ENCODE results near the gene EMC9.
A peak's percentile ranks its signal among the peaks of the same experiment; 100 is the strongest.
"Not testable (repeated sequence)": the region's sequence is repeated elsewhere in the genome, so short reads cannot be mapped to it uniquely, and the experiment has no call there.

The EMC9 gene

DNA sequence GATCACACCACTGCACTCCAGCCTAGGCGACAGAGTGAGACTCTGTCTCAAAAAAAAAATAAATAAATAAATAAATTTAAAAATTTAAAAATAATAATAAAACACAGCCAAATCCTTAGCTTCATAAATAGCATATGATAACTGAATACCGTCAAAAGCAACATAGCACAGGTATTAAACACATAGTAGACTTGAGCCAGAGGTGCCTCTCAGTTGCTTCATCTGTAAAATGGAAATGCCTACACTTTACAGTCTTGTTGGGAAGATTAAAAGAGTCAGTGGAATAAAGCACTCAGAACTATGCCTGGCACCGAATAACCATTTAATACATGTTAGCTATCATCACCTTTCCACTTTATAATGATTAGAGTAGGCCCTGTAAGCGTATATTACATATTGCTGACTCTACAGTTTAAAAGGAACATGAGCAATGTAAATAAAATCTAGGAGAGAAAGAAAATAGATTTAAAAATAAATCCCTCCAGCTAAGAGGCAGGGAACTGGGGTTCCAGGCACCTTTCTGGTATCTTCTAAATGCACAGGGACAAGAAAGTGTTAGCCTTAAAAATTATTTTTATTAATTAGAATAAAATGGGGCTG, 34.6 kb downstream of the EMC9 start:
- DNase-seq, result no peak

- not testable (repeated sequence) for DNase-seq
Observed at GRCh38 chr14:24105609-24106239, 35.7 kb downstream of the EMC9 start.

DNA sequence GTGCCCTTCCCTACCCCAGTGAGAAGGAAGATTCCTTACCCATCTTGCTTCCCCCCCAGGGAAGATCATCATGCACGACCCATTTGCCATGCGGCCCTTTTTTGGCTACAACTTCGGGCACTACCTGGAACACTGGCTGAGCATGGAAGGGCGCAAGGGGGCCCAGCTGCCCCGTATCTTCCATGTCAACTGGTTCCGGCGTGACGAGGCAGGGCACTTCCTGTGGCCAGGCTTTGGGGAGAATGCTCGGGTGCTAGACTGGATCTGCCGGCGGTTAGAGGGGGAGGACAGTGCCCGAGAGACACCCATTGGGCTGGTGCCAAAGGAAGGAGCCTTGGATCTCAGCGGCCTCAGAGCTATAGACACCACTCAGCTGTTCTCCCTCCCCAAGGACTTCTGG, 37.9 kb downstream of the EMC9 start:
- no peak for DNase-seq

DNA sequence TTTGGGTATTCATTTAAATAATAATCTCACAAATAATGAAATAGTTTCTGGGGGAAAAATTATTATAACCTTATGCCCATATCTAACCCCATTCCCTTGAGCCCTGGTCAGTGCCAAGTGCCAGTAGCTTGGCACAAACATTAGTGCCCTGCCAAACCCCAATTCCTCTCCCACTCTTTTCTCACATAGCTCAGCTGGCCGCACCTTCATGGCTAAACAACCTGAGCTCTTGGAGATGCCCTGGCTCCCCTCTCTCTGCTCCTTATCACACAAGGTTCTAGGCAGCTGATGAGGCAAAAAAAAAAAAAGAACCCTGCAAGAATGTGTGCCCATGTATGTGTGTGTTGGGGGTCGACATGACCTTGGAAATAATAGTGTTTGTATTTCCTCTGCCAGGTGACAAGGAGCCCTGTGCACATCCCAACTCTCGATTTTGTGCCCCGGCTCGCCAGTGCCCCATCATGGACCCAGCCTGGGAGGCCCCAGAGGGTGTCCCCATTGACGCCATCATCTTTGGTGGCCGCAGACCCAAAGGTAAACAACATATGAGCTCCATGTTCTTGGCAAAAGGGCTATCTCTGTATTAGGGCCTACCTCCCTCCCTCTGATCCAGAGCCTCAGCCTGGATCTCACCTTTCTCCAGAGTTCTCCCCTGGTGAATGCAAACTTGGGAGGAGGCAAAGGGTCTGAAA, 38.9 kb downstream of the EMC9 start:
- DNase-seq, result no peak

DNA sequence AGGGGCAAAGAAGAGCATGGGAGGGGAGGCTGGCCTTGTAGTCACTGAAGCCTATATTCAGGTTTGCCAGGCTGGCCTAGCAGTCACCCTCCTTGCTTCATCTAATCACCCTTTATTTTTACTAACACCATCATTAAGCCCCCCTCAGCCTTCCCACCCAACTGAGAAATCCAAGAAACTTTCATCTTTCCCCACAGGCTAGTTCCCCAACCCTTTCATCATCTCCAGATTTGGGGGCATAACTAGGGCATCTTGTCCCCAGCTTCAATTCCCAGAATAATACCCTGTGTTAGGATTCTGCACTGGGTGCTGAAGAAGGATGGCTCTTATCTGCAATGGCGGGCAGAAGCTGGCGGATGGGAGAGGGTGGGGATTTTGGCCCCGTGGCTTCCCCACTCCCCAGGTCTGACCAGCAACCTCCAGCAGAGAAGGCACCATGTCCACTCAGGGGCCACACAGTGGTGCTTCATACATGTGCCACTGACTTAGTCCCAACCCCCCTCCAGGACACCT, 40.4 kb downstream of the EMC9 start:
- no peak for DNase-seq

DNA sequence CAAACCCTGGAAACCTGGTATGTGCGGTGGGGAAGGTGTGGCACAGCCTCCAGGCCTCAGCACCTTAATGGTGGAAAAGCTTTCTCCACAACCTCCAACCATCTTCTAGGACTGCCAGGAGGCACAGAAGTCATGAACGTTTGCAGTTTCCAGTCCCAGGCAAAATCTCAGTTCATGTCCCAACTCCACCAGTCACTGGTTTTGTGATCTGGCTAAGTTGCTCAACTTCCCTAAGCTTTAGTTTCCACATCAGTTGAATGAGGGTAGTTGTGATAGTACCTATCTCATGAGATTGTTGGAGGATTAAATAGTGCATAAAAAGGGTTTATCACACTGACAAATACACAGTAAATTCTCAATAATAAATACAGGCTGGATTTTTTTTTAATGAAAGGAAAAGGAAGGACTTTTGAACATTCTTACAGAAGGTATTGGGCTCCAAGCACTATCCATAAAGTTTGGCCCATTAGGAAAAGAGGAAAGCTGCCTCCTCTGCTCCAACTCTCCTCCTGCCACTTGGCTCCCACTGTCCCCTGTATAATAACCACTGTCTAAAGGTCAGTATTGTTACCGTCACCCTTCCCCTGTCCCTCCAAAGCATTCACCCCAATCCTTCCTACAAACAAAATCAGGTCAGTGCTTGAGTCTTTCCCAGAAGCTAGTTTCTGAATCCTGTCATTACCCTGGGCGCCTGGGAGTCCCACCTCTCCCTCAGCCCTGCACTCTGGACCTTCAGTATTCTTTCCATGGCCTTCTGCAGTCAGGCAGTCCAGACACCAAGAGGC, 41.0 kb downstream of the EMC9 start:
- no peak for DNase-seq

DNA sequence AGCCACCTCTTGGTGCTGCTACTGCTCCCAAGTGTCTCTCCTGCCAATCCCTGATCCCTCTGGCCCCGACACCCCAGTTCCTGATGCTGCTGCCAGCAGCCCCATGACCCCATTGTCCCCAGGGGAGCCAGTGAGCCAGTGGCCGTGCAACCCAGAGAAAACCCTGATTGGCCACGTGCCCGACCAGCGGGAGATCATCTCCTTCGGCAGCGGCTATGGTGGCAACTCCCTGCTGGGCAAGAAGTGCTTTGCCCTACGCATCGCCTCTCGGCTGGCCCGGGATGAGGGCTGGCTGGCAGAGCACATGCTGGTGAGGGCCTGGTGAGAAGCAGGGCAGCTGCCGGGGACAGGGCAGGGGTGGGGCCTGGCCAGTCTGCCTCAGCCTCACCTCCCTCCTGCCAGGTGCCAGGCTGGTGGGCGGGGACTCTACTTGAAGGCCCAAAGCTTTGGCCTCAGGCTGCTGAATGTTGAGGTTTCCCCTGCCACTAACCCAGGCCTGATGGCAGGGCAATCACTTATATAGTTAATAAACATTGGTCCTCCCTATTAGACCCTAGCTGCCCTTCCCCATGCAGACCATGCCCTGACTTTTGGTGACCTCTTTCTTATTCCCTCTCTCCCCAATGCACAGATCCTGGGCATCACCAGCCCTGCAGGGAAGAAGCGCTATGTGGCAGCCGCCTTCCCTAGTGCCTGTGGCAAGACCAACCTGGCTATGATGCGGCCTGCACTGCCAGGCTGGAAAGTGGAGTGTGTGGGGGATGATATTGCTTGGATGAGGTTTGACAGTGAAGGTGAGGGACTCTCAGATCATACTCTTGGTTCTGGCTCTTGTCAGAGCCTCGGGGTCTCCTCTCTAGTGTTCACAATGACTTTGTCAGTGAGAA, 42.2 kb downstream of the EMC9 start:
- no peak for DNase-seq

GRCh38 chr14:24098229-24098926, 43.0 kb downstream of the EMC9 start:
- DNase-seq, result no peak

GRCh38 chr14:24096545-24097181, 44.7 kb downstream of the EMC9 start:
- DNase-seq, result no peak

GRCh38 chr14:24095271-24096068, 45.9 kb downstream of the EMC9 start:
- peak; percentile 36 for DNase-seq

DNA sequence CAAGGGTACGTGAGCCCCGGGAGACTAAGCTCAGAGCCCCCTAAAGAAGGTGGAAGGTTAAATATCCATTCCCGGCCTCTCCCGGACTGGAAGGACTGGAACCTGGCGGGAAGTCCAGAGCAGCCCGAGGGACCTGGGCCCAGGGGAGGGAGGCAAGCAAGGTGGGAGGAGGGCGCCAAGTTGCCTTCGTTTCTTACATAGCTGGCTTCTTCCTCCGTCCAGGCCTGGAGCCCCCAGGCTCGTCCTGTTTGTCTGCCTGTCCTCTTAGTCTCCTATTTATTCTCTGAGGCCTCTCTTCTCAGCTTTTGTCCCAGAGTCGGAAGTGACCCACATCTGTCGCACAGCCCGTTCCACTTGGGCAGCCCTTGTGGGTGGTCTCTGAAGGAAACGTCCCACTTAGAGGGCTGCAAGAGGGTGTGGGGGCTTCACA, 46.5 kb downstream of the EMC9 start:
- no peak for DNase-seq

DNA sequence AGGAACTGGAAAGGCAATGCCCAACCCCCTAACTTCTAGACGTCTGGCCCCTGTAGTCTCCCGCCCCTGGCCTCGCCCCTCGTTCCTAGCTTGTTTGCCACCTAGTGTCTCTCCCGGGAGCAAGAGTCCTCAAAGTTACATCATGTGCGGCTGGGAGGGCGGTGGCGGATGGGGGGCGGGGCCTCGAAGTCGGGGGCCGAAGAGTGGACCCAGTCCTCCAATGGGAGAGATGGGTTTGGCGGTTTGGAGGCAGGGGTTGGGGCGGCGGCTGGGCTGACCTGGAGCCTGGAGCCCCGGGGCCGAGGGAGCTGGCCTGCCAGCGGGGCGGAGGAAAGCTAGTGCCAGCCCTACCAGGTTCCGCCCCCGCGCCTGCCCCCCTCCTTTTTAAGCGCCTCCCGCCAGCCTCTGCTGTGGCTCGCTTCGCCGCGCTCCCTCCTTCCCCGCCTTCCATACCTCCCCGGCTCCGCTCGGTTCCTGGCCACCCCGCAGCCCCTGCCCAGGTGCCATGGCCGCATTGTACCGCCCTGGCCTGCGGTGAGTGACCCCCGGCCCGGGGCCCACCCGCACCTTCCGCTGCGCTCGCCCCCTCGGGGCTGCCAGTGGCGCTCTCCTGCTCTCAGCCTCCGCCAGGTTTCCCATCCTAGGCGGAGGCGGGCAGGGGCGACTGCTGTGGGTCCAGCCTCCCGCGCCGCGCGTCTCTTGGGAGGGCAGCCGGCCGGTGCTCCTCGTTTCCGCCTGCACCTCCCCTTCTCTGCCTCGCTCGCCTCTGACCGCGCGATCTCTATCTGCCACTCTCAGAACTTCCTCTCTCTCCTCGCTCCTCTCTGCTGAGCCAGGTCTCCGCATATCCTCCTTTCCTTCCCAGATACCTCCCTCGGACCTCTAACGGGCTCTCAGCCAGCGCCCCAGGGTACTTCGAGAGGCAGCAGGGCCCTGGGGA, 47.2 kb downstream of the EMC9 start, which contains the start of gene PCK2:
PCK2 (plus strand) TSS at position 411 of the 940 bp plus-strand sequence; CDS start at position 506, 95 bp downstream.
- DNase-seq, result peak; percentile 87

GRCh38 chr14:24093207-24093900, 48.0 kb downstream of the EMC9 start:
- no peak for DNase-seq

DNA sequence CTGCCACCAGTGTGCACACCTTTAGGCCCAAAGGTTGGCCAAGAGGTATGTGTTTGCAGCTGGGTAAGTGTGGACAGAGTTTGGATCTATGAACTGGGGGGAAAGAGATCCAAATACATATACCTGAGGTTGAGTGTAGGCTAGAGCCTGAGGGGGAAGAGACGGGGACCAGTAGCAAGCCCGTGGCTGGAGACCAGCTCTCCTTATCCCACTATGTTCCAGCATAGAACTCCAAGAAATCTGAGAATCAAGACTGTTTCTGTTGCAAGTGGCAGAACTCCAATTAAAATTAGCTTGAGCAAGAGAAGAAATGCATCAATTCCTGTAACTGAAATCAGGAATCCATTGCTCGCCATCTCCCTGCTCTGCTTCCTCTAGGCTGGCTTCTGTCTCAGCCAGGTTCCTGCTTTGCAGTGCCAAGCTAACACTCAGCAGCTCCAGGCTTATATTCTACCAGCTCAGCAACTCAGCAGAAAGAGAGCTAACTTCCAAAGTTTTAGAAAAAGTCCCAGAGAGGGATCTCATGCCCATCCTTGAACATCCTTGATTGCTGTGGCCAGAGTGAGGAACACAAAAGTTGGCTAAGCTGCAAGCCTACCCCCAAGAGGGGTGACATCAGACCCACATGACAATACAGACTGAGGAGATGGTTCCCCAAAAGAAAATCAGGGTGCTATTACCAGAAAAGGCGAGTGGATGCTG, 48.7 kb downstream of the EMC9 start:
- no peak for DNase-seq

GRCh38 chr14:24092110-24092504, 49.3 kb downstream of the EMC9 start:
- DNase-seq, result no peak

DNA sequence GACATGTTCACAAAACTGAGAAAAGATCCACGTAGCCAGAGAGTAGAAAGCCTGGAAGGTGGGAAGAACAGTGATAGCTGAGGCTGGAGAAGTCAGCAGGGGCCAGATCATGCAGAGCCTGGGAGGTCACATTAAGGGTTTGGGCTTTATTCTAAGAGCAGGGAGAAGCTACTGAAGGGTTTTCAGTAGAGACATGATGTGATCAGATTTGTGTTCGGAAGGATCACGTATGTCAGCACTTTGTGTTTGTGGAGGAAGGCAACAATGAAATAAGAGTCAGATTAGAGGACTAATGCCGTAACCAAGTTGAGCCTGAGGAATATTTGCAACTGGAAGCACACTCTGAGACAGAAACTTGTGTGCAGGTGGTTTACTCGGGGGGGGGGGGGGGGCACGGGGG, 51.5 kb downstream of the EMC9 start:
- DNase-seq, result no peak

Measured in KG1 (cell line).